Activated T-cell treated with anti-CD3 and anti-CD28 coated beads for 24 hours (primary cell): ENCODE measurements around the gene ZNF586.
"Not testable (repeated sequence)": the region's sequence is repeated elsewhere in the genome, so short reads cannot be mapped to it uniquely, and the experiment has no call there.

Experiments
- DNase-seq: peaks from one replicate; pipeline ENCODE4 v3.0.0-alpha.2; 2020; ENCODE audit warnings: low read depth

ZNF586 gene

DNA sequence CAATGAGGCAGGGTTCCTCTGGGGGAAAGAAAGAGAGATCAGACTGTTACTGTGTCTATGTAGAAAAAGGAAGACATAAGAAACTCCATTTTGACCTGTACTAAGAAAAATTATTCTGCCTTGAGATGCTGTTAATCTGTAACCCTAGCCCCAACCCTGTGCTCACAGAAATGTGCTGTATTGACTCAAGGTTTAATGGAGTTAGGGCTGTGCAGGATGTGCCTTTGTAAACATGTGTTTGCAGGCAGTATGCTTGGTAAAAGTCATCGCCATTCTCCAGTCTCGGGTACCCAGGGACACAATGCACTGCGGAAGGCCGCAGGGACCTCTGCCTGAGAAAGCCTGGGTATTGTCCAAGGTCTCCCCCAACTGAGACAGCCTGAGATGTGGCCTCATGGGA lies 54.1 kb downstream of the ZNF586 start:
- not testable (repeated sequence) for DNase-seq

DNA sequence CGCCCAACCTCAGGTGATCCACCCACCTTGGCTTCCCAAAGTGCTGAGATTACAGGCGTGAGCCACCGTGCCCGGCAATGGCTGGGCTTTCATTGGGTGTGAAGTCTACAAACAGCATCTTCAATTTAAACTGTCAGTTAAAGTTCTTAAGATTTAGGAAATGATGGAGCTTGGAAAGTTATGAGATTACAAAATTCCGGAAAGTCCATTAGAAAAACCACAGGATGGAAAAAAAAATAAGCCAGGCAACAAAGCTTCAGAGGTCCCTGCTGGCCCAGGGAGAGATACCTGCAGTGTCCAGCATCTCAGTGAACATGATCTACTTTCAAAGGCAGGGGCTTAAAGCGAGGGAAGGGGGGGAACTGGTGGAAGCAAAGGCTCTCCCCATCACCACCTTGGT lies 56.0 kb downstream of the ZNF586 start:
- no peak for DNase-seq

DNA sequence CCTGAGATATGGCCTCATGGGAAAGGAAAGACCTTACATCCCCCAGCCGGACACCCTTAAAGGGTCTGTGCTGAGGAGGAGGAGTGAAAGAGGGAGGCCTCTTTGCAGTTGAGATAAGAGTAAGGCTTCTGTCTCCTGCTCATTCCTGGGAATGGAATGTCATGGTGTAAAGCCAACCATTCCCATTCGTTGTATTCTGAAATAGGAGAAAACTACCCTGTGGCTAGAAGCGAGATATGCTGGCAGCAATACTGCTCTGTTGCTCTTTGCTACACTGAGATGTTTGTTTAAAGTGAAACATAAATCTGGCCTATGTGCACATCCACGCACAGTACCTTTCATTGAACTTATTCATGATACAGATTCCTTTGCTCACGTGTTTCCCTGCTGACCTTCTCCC lies 59.8 kb downstream of the ZNF586 start:
- no peak for DNase-seq

GRCh38 chr19:57830071-57830602 lies 60.7 kb downstream of the ZNF586 start, which contains the start of gene ZNF587B:
ZNF587B (plus strand) TSS chr19:57830299; CDS start chr19:57830529, 230 bp downstream.
- DNase-seq: peak; percentile 19
